GM12878 (cell line): Measurements from ENCODE around the gene NBPF3. TPM values are rescaled to one million over a fixed set of nuclear protein-coding genes. Genes with fewer than 3 reads are reported as not detected.

Source experiments
- ATAC-seq: fragments of 200-7000 bp; cut with Tn5 transposase; 3 replicates; pipeline ENCODE4 v1.9.1; 2020; ENCODE audit warnings: mild to moderate bottlenecking, moderate library complexity
- BruUV-seq: library from RNA; stranded (reverse); fragments of 400-500 nt; replicated peaks from 2 replicates; lab custom pipeline; 2021; lab: Mats Ljungman, UMichigan
- CTCF ChIA-PET: fragments of 300-600 bp; sonication (Branson Sonifier 250); formaldehyde crosslinking; extraction: SDS; loops from one replicate; lab custom pipeline; 2021; ENCODE audit warnings: inconsistent platforms; lab: Yijun Ruan, JAX
- POLR2A ChIA-PET: fragments of 350-600 bp; formaldehyde crosslinking; extraction: SDS; loops from one replicate; lab custom pipeline; 2021; ENCODE audit warnings: inconsistent platforms; lab: Charles Lee
- RAD21 ChIA-PET: fragments of 300-600 bp; sonication (Branson Sonifier 250); formaldehyde crosslinking; loops from one replicate; lab custom pipeline; 2023; ENCODE audit warnings: antibody characterized with exemption; ENCODE audit not compliant: unreplicated experiment; lab: Charles Lee
- SMC1A ChIA-PET: fragments of 300-600 bp; sonication (Branson Sonifier 250); formaldehyde crosslinking; loops from one replicate; lab custom pipeline; 2023; ENCODE audit not compliant: unreplicated experiment, uncharacterized antibody; lab: Charles Lee
- DNase-seq: peaks from one replicate; pipeline ENCODE4 v3.0.0-alpha.2; 2011; ENCODE audit warnings: low read depth, low spot score
- FAIRE-seq: peaks from 3 replicates; lab custom pipeline; 2011; peaks lifted over from hg19 to GRCh38; lab: Jason Lieb, UNC
- H2AFZ ChIP-seq: 2 replicates; pipeline ENCODE4 v1.6.0; 2011; ENCODE audit warnings: low read depth, low read length, control low read depth; ENCODE audit not compliant: control insufficient read depth
- H3K27ac ChIP-seq: 2 replicates; pipeline ENCODE4 v1.5.1; 2011; ENCODE audit warnings: control low read depth; ENCODE audit not compliant: control insufficient read depth, insufficient read depth
- H3K27me3 ChIP-seq, 2 experiments: replicated peaks in 1 of 2; 2 replicates each; pipeline versions ENCODE4 v1.6.0 to v1.6.1; 2011; ENCODE audit warnings: low read length in 1 of 2; ENCODE audit not compliant: control insufficient read depth in 2 of 2, insufficient read depth in 2 of 2
- H3K36me3 ChIP-seq, 2 experiments: 2 replicates each; pipeline ENCODE4 v1.5.1; 2011; ENCODE audit warnings: low read length in 1 of 2; ENCODE audit not compliant: control insufficient read depth in 2 of 2, insufficient read depth in 2 of 2
- H3K4me1 ChIP-seq: 2 replicates; pipeline ENCODE4 v1.6.1; 2011; ENCODE audit warnings: mild to moderate bottlenecking, low read length, moderate library complexity, mixed read lengths; ENCODE audit not compliant: control insufficient read depth, insufficient read depth
- H3K4me2 ChIP-seq: 2 replicates; pipeline ENCODE4 v1.6.0; 2011; ENCODE audit warnings: control low read depth; ENCODE audit not compliant: control insufficient read depth, insufficient read depth
- H3K4me3 ChIP-seq: fragments of 200-600 bp; sonication (generic); 2 replicates; pipeline ENCODE4 v1.5.1; 2016
- H3K79me2 ChIP-seq: 2 replicates; pipeline ENCODE4 v1.6.0; 2011; ENCODE audit warnings: low read length; ENCODE audit not compliant: control insufficient read depth, insufficient read depth
- H3K9ac ChIP-seq: 2 replicates; pipeline ENCODE4 v1.8.0; 2011; ENCODE audit warnings: low read length, control low read depth, mixed read lengths; ENCODE audit not compliant: control insufficient read depth, insufficient read depth
- H3K9me3 ChIP-seq: replicated peaks from 3 replicates; pipeline ENCODE4 v1.5.1; 2011; ENCODE audit warnings: mild to moderate bottlenecking, low read length; ENCODE audit not compliant: control insufficient read depth, insufficient read depth
- H4K20me1 ChIP-seq: 2 replicates; pipeline ENCODE4 v1.6.0; 2011; ENCODE audit not compliant: control insufficient read depth, insufficient read depth
- ATF2 ChIP-seq: IDR thresholded peaks from 2 replicates; pipeline ENCODE4 v1.6.1; 2012; ENCODE audit warnings: low read length, inconsistent platforms
- BCLAF1 ChIP-seq: fragments of 450-650 bp; IDR thresholded peaks from 2 replicates; pipeline ENCODE4 v1.6.1; 2017; ENCODE audit warnings: antibody characterized with exemption, mild to moderate bottlenecking, moderate library complexity
- BHLHE40 ChIP-seq, 2 experiments: fragments of 450-650 bp in 1 of 2; IDR thresholded peaks; 2 replicates each; pipeline ENCODE4 v1.6.1; 2011 to 2017; ENCODE audit warnings: low read depth in 2 of 2, borderline replicate concordance in 1 of 2, improper control_type of control experiment in 1 of 2, low read length in 1 of 2, mild to moderate bottlenecking in 1 of 2
- CBFB ChIP-seq: IDR thresholded peaks from 2 replicates; pipeline ENCODE4 v1.6.1; 2016; ENCODE audit warnings: antibody characterized with exemption, low read depth
- MXI1 ChIP-seq: fragments of 150-350 bp; IDR thresholded peaks from 2 replicates; pipeline ENCODE4 v1.6.1; 2011; ENCODE audit warnings: low read depth, mild to moderate bottlenecking, inconsistent platforms, low read length, improper control_type of control experiment
- MYB ChIP-seq: fragments of 150-350 bp; IDR thresholded peaks from 2 replicates; pipeline ENCODE4 v1.6.1; 2014; ENCODE audit warnings: mild to moderate bottlenecking, low read depth, low read length, borderline replicate concordance
- NKRF ChIP-seq: fragments of 450-650 bp; conservative IDR thresholded peaks from 2 replicates; pipeline ENCODE4 v1.6.1; 2017; ENCODE audit warnings: mild to moderate bottlenecking, moderate library complexity
- RB1 ChIP-seq: fragments of 450-650 bp; formaldehyde crosslinking; IDR thresholded peaks from 2 replicates; pipeline ENCODE4 v1.6.1; 2017; ENCODE audit warnings: mild to moderate bottlenecking, borderline replicate concordance
- RELA ChIP-seq: fragments of 450-650 bp; IDR thresholded peaks from 2 replicates; pipeline ENCODE4 v1.8.0; 2014; ENCODE audit warnings: borderline replicate concordance; ENCODE audit not compliant: partially characterized antibody
- WGBS: methylation state at CpG from one replicate; pipeline ENCODE4 v1.1.6; 2016; ENCODE audit warnings: low lambda C conversion rate; ENCODE audit not compliant: insufficient replicate concordance, insufficient coverage; ENCODE audit errors: missing lambda C conversion rate; 5-methylcytosine and 5-hydroxymethylcytosine counted together
- in situ Hi-C: fragments of 300-500 bp; cut with MboI; formaldehyde crosslinking; loops from 9 replicates; pipeline ENCODE4 v1.14.3; 2018; ENCODE audit warnings: mixed read lengths
- intact Hi-C: fragments of 100-400 bp; cut with micrococcal nuclease; formaldehyde crosslinking; loops from one replicate; pipeline ENCODE4 v1.14.2; 2022; ENCODE audit not compliant: unreplicated experiment
- polyA plus RNA-seq, 11 experiments: library from polyadenylated mRNA; depleted of rRNA in 4 of 11; unstranded in 6 of 11; stranded (reverse) in 5 of 11; fragments of >200 nt; fragmentation: Nextera tagmentation in 4 of 11; fragmentation: Illumina TruSeq in 1 of 11; extraction: Ambion mirVana in 4 of 11; extraction: Trizol in 1 of 11; gene quantifications; 1 replicate in 1 of 11; 2 replicates in 10 of 11; pipeline versions ENCODE4 v1.2.1 to v1.2.3, GENCODE V29; 2011 to 2016; ENCODE audit warnings: inconsistent platforms in 2 of 11, missing spikeins in 2 of 11, low read depth in 1 of 11
- total RNA-seq, 4 experiments: library from RNA; depleted of rRNA in 3 of 4; stranded (reverse); fragments of >200 nt in 3 of 4; fragmentation: Illumina TruSeq in 1 of 4; extraction: Trizol in 1 of 4; gene quantifications; 2 replicates each; pipeline versions ENCODE4 v1.2.1 to v1.2.3, GENCODE V29; 2013 to 2021
- TF ChIP-seq, protein P1 (sequence below): fragments of 450-650 bp; IDR thresholded peaks from 2 replicates; pipeline ENCODE4 v1.6.1; 2017; ENCODE audit warnings: mild to moderate bottlenecking, moderate library complexity

Gene NBPF3
- total and polyA plus RNA-seq, 10 of the 15 experiments (the other 5 are each of a cell fraction or from before 2014, with no cell fraction given), result 0.56 to 4.4 (median 2.7) TPM

DNA sequence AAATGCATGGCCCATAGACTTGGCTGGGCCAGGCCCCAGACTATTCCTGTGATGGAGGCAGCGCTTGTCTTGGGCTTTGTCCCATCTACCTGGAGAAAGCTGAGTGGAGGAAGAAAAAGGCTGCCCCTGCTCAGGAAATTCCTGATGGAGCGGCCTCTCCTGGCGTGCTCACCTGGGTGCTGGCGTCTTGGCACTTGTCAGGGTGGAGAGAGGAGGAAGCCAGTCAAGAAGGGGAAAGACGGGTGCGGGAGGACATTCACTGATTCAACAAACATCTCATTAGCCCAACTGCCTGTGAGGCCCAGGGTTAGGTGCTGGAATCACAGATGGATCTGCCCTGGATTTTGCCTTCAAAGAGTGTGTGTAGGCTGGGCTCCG, 85.4 kb downstream of the NBPF3 start:
- no peak for ATAC-seq
- no peaks in the 10 kb centered on the region for H3K9me3 ChIP-seq
- WGBS, result 92% methylated on average over 7 of the region's 7 CpGs
- H3K4me3 ChIP-seq, result no peak overlapping the region
- ChIA-PET SMC1A (interaction anchor here (1.6 to 18.9 kb wide), 2 partner anchors 10 to 13 kb away, joined by 7 to 326 read pairs; partner anchors contain the start of gene ALPL), POLR2A (interaction anchor here (0.9 to 1.6 kb wide), 2 partner anchors 9 to 14 kb away, joined by 3 to 6 read pairs; no protein-coding TSS in a partner anchor), CTCF (interaction anchor here (3.0 to 19.0 kb wide), 2 partner anchors 11 to 13 kb away, joined by 11 to 327 read pairs; partner anchors contain the start of gene ALPL), RAD21 (interaction anchor here (1.1 kb wide), 1 partner anchor 16 kb away, joined by 3 read pairs; the partner anchor contains the start of gene ALPL)
- H2AFZ ChIP-seq, result no peak overlapping the region
- peaks cover 7% of the 10 kb centered on the region for H3K4me1 ChIP-seq
- H3K27ac ChIP-seq, result no peak overlapping the region
- no peak overlapping the region for H3K9ac ChIP-seq
- in situ Hi-C loops, result no loop called here
- DNase-seq, result no peak
- H3K36me3 ChIP-seq, result no peaks in the 10 kb centered on the region
- no TSS peak for BruUV-seq
- intact Hi-C loops, result no loop called here
- no peaks in the 10 kb centered on the region for H3K79me2 ChIP-seq
- H3K4me2 ChIP-seq, result no peak overlapping the region
- no peaks in the 10 kb centered on the region for H4K20me1 ChIP-seq
- no peaks in the 10 kb centered on the region; a peak in 1 of 4 replicates for H3K27me3 ChIP-seq
- FAIRE-seq, result no peak
- TF ChIP-seq, protein P1, sequence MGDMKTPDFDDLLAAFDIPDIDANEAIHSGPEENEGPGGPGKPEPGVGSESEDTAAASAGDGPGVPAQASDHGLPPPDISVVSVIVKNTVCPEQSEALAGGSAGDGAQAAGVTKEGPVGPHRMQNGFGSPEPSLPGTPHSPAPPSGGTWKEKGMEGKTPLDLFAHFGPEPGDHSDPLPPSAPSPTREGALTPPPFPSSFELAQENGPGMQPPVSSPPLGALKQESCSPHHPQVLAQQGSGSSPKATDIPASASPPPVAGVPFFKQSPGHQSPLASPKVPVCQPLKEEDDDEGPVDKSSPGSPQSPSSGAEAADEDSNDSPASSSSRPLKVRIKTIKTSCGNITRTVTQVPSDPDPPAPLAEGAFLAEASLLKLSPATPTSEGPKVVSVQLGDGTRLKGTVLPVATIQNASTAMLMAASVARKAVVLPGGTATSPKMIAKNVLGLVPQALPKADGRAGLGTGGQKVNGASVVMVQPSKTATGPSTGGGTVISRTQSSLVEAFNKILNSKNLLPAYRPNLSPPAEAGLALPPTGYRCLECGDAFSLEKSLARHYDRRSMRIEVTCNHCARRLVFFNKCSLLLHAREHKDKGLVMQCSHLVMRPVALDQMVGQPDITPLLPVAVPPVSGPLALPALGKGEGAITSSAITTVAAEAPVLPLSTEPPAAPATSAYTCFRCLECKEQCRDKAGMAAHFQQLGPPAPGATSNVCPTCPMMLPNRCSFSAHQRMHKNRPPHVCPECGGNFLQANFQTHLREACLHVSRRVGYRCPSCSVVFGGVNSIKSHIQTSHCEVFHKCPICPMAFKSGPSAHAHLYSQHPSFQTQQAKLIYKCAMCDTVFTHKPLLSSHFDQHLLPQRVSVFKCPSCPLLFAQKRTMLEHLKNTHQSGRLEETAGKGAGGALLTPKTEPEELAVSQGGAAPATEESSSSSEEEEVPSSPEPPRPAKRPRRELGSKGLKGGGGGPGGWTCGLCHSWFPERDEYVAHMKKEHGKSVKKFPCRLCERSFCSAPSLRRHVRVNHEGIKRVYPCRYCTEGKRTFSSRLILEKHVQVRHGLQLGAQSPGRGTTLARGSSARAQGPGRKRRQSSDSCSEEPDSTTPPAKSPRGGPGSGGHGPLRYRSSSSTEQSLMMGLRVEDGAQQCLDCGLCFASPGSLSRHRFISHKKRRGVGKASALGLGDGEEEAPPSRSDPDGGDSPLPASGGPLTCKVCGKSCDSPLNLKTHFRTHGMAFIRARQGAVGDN, result no peak
- TF ChIP-seq BCLAF1 (no peak), MYB (no peak), RB1 (no peak), CBFB (no peak), RELA (no peak), BHLHE40 (IDR thresholded peaks at IDR 0.05; ENCODE audit: borderline replicate concordance in 1 of 2, low read depth in 2 of 2, low read length in 1 of 2) (no peak), ATF2 (no peak), NKRF (no peak), MXI1 (no peak)
